ENCODE results near the gene SRGN.

Gene SRGN

DNA sequence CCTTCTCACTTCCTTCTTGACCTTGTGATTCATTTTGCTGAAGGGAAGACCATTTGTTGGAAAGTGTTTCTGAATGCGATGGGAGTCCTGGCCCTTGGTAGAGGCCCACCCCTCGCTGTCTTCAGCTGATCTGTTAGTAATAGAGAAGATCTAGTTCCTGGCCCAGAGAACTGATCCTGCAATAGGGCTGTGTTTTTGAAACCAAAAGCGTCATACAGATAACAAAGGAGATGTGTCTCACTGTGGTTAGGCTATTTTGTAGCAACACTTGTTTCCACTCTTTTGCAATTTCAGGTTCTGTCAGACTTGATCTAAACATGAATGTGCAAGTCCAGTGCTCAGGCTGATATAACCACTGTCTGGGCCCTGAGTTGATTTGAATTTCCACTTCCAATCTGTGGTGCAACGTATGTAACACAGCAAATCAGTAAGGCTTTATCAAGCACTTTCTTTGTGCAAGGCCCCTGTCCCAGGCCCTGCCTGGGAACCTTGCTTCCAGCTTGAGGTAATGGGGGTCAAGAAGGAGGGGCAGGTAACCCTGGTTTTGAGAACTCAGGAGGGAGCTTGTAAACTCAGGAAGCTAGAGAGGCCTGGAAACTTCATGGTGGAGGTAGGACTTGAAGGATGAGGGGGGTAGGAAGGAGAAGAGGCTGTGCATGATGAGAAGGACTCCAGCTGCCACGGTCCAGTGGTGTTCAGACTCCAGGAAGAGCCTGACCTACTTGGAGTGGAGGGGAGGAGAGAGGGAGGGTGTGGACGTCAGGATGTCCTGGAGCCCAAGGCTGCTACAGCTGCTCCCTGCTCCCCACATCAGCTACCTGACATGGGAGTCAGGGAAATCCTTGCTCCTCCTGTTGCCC is 42.2 kb upstream of the SRGN start:
- DNase-seq (ENCODE audit: low read depth) = peak; percentile 40
- no peak overlapping the region for H3K4me3 ChIP-seq (ENCODE audit: control insufficient read depth, low read depth, low read length)
- TF ChIP-seq, protein P1, sequence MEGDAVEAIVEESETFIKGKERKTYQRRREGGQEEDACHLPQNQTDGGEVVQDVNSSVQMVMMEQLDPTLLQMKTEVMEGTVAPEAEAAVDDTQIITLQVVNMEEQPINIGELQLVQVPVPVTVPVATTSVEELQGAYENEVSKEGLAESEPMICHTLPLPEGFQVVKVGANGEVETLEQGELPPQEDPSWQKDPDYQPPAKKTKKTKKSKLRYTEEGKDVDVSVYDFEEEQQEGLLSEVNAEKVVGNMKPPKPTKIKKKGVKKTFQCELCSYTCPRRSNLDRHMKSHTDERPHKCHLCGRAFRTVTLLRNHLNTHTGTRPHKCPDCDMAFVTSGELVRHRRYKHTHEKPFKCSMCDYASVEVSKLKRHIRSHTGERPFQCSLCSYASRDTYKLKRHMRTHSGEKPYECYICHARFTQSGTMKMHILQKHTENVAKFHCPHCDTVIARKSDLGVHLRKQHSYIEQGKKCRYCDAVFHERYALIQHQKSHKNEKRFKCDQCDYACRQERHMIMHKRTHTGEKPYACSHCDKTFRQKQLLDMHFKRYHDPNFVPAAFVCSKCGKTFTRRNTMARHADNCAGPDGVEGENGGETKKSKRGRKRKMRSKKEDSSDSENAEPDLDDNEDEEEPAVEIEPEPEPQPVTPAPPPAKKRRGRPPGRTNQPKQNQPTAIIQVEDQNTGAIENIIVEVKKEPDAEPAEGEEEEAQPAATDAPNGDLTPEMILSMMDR (conservative IDR thresholded peaks at IDR 0.05; ENCODE audit: control insufficient read depth, insufficient read depth, low read depth, low read length) = no peak

DNA sequence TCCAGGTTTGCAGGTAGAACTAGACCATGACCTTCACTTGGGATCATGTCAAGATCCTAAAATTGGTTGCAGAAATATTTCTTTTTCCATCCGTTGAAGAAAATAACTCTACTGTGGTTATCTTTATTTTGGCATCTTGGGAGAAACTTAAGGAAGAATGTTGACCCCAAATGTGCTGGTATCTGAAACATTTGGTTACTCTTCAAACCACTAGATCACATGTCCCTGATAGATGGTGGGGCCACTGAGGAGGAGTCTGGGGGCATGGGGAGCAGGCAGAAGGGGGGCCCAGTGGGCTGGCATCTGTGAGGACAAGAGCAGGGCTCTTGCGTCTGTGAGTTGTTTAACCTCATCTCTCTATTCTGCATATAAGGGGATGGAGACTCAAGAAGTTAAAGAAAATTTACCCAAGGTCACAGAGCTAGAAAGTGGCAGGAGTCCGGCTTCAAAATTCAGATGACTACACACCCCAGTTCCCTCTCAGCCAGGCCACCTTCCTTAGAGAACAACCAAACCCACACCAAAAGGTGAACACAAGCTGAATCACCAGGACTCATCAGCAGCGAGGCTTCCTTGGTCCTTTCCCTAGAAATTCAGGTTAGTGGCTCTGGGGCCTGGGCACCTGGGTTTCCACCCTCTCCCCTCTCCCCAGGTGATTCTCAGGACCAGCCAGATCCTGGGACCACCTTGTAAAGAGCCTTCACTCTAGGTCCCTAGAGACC is 40.6 kb upstream of the SRGN start:
- TF ChIP-seq, protein P1 (conservative IDR thresholded peaks at IDR 0.05; ENCODE audit: control insufficient read depth, insufficient read depth, low read depth, low read length) = no peak
- DNase-seq (ENCODE audit: low read depth) = no peak
- no peak overlapping the region for H3K4me3 ChIP-seq (ENCODE audit: control insufficient read depth, low read depth, low read length)

DNA sequence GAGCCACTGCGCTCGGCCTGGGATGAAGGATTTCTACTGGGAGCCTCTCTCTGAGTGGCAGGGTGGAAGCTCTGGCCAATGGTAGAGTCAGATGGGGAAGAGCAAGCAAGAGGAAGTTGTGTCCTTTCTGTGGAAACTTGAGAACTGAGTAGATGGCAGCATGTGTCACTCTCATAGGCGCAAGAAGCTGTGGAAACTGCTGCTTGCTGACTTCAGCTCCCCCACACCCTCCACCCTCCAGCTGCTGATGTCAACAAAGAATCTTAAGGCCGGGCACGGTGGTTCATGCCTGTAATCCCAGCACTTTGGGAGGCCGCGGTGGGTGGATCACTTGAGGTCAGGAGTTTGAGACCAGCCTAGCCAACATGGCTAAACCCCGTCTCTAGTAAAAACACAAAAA is 39.8 kb upstream of the SRGN start:
- TF ChIP-seq, protein P1 (conservative IDR thresholded peaks at IDR 0.05; ENCODE audit: control insufficient read depth, insufficient read depth, low read depth, low read length) = no peak
- H3K4me3 ChIP-seq (ENCODE audit: control insufficient read depth, low read depth, low read length) = no peak overlapping the region
- DNase-seq (ENCODE audit: low read depth) = peak; percentile 41

DNA sequence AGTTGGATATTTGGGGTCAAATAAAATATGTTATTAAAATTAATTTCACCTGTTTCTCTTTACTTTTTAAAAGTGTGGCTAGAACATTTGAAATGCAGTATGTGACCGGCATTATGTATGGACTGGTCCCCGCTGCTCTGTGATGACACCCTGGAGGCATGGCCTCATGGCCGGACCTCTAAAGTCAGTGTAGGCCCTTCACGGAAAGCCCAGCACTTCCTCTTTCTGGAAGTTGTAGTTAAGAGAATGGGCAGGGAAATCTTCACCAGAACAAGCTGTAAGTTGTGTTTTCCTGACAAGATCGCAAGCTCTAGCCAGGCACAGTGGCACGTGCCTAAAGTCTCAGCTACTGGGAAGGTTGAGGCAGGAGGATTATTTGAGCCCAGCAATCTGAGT is 38.3 kb upstream of the SRGN start:
- TF ChIP-seq, protein P1 (conservative IDR thresholded peaks at IDR 0.05; ENCODE audit: control insufficient read depth, insufficient read depth, low read depth, low read length) = no peak
- no peak overlapping the region for H3K4me3 ChIP-seq (ENCODE audit: control insufficient read depth, low read depth, low read length)
- no peak for DNase-seq (ENCODE audit: low read depth)

DNA sequence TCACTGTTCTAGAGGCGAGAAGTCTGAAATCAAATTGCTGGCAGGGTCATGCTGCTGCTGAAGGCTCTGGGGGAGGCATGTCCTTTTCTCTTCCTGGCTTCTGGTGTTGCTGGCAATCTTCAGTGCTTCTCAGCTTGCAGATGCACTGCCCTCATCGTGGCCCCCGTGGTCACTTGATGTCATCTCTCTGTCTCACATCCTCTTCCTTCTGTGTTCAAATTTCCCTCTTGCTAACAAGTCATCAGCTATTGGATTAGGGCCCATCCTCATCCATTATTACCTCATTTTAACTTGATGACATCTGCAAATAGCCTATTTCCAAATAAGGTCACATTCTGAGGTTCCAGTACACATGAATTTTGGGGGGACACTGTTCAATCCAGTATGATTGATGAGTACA is 36.6 kb upstream of the SRGN start:
- TF ChIP-seq, protein P1 (conservative IDR thresholded peaks at IDR 0.05; ENCODE audit: control insufficient read depth, insufficient read depth, low read depth, low read length) = no peak
- peak; percentile 77 for DNase-seq (ENCODE audit: low read depth)
- no peak overlapping the region for H3K4me3 ChIP-seq (ENCODE audit: control insufficient read depth, low read depth, low read length)

DNA sequence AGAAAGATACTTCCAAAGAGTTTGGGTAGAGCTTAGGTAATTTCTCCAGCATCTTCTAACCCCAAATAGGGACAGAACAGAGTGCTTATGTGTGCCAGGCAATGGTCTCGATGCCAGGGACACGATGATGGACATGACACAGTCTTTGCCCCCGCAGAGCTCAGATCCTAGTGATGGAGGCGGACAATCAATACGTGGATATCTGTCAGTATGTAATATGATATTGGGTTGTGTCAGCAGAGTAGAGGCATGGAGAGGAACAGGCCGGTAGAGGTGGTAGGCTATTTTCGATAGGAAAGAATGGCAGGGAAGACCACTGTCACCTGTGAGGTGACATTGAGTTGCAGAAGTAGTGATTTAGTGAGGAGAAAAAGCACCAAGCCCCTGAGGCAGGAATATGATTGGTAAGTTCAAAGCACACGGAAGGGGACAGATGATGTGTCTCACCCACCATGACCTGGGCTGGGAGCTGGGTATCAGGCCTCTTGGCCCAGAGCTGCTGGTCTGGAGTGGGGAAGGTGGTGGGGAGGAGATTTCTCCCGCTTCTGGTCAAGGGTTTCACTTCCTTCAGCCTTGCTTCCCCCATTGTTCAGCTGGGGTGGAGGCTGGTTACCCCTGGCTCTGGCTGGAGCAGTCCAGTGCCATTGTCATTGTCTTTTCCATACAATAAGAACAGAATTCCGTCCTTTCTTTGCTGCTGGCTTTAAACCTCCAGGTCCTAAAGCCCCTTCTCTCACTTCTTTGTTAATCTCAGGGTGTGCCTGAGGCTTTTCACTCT is 36.0 kb upstream of the SRGN start:
- no peak overlapping the region for H3K4me3 ChIP-seq (ENCODE audit: control insufficient read depth, low read depth, low read length)
- no peak for DNase-seq (ENCODE audit: low read depth)
- TF ChIP-seq, protein P1 (conservative IDR thresholded peaks at IDR 0.05; ENCODE audit: control insufficient read depth, insufficient read depth, low read depth, low read length) = no peak
